ENCODE results near the gene EIF5B.

EIF5B gene

GRCh38 chr2:99403084-99403483, 65.9 kb downstream of the EIF5B start:
- in situ Hi-C loops (cut with HindIII; ENCODE audit: low pct_unique_long_range_greater_than_20kb, low sequenced_read_pairs), result no loop called here
- no peak for TF ChIP-seq JUND (IDR thresholded peaks at IDR 0.05; ENCODE audit: low read depth)
- DNase-seq (ENCODE audit: low read depth in 1 of 2, low spot score in 1 of 2), result no peak

GRCh38 chr2:99403524-99403923, 66.3 kb downstream of the EIF5B start:
- no peak for TF ChIP-seq JUND (IDR thresholded peaks at IDR 0.05; ENCODE audit: low read depth)
- no peak for DNase-seq (ENCODE audit: low read depth in 1 of 2, low spot score in 1 of 2)
- in situ Hi-C loops (cut with HindIII; ENCODE audit: low pct_unique_long_range_greater_than_20kb, low sequenced_read_pairs), result no loop called here

GRCh38 chr2:99404039-99404796, 67.0 kb downstream of the EIF5B start:
- no peak for TF ChIP-seq JUND (IDR thresholded peaks at IDR 0.05; ENCODE audit: low read depth)
- in situ Hi-C loops (cut with HindIII; ENCODE audit: low pct_unique_long_range_greater_than_20kb, low sequenced_read_pairs), result no loop called here
- peak; percentile 16 to 79 for DNase-seq (ENCODE audit: low read depth in 1 of 2, low spot score in 1 of 2)

GRCh38 chr2:99404797-99405669, 67.8 kb downstream of the EIF5B start:
- in situ Hi-C loops (cut with HindIII; ENCODE audit: low pct_unique_long_range_greater_than_20kb, low sequenced_read_pairs), result no loop called here
- no peak for DNase-seq (ENCODE audit: low read depth in 1 of 2, low spot score in 1 of 2)
- TF ChIP-seq JUND (IDR thresholded peaks at IDR 0.05; ENCODE audit: low read depth), result no peak

- no peak for TF ChIP-seq JUND (IDR thresholded peaks at IDR 0.05; ENCODE audit: low read depth)
- in situ Hi-C loops (cut with HindIII; ENCODE audit: low pct_unique_long_range_greater_than_20kb, low sequenced_read_pairs), result no loop called here
These were observed 68.9 kb downstream of the EIF5B start for GRCh38 chr2:99406137-99406536.

GRCh38 chr2:99410276-99410675, 73.1 kb downstream of the EIF5B start:
- no peak for DNase-seq (ENCODE audit: low read depth in 1 of 2, low spot score in 1 of 2)
- in situ Hi-C loops (cut with HindIII; ENCODE audit: low pct_unique_long_range_greater_than_20kb, low sequenced_read_pairs), result no loop called here
- TF ChIP-seq JUND (IDR thresholded peaks at IDR 0.05; ENCODE audit: low read depth), result no peak

More at GRCh38 chr2:99406137-99406536, 68.9 kb downstream of the EIF5B start:
- DNase-seq (ENCODE audit: low read depth in 1 of 2, low spot score in 1 of 2), result no peak

GRCh38 chr2:99414566-99414965, 77.4 kb downstream of the EIF5B start:
- TF ChIP-seq JUND (IDR thresholded peaks at IDR 0.05; ENCODE audit: low read depth), result no peak
- no peak for DNase-seq (ENCODE audit: low read depth in 1 of 2, low spot score in 1 of 2)
- in situ Hi-C loops (cut with HindIII; ENCODE audit: low pct_unique_long_range_greater_than_20kb, low sequenced_read_pairs), result no loop called here

DNA sequence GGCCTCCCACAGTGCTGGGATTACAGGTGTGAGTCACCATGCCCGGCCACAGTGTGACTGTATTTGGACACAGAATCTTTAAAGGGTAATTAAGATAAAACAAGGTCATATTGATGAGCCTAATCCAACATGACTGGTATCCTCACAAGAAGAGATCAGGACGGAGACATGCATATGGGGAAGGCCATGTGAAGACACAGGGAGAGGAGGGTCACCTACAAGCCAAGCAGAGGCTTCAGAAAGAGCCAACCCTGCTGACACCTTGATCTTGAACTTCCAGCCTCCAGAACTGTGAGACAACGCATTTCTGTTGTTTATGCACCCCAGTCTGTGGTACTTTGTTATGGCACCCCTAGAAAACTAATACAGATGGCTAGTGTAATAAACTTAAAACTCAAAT, 80.2 kb downstream of the EIF5B start:
- TF ChIP-seq JUND (IDR thresholded peaks at IDR 0.05; ENCODE audit: low read depth), result no peak
- in situ Hi-C loops (cut with HindIII; ENCODE audit: low pct_unique_long_range_greater_than_20kb, low sequenced_read_pairs), result no loop called here
- DNase-seq (ENCODE audit: low read depth in 1 of 2, low spot score in 1 of 2), result no peak

DNA sequence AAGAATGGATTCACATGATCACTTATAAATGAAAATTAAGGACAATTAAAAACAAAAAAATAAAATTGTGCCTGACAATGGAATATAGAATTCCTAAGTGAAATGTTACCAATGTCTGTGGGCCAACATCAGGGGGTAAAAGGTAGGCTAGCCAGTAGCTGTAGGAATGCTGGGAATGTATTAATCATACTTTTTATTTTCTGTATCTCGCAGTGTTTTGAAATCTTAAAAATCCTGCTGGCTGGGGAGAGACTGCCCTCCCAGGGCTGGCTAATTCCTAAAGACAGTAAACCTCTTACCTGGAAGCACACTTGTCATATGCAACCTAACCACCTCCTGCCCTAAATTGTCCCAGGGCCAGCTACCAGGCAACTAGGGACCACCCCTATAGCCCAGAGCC, 82.8 kb downstream of the EIF5B start:
- in situ Hi-C loops (cut with HindIII; ENCODE audit: low pct_unique_long_range_greater_than_20kb, low sequenced_read_pairs), result no loop called here
- no peak for DNase-seq (ENCODE audit: low read depth in 1 of 2, low spot score in 1 of 2)
- no peak for TF ChIP-seq JUND (IDR thresholded peaks at IDR 0.05; ENCODE audit: low read depth)

DNA sequence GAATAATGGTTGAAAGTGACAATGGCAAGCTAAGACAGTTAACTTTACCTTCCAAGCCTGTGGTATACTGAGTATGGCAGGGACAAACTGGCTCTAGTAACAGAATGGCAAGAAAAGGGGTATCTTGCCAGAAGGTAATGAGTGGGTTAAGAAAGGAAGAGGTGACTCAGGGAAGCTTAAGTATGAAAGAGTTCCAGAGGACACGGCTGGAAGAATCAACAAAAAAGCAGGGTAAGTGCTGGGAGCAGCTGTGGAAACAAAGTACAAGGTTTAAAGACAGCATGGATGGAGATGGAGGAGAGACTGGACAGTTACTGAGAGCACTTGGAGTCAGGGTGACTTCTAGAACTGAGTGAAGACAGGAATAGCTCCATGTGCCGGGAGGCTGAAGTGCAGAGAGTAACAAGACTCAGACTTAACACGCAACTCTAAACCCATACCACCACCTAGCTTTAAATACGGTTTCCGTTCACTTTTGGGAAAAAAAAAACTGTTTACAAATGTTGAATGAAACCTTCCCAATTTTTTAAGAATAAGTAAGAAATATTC, 83.6 kb downstream of the EIF5B start:
- DNase-seq (ENCODE audit: low read depth in 1 of 2, low spot score in 1 of 2), result no peak
- no peak for TF ChIP-seq JUND (IDR thresholded peaks at IDR 0.05; ENCODE audit: low read depth)
- in situ Hi-C loops (cut with HindIII; ENCODE audit: low pct_unique_long_range_greater_than_20kb, low sequenced_read_pairs), result no loop called here

DNA sequence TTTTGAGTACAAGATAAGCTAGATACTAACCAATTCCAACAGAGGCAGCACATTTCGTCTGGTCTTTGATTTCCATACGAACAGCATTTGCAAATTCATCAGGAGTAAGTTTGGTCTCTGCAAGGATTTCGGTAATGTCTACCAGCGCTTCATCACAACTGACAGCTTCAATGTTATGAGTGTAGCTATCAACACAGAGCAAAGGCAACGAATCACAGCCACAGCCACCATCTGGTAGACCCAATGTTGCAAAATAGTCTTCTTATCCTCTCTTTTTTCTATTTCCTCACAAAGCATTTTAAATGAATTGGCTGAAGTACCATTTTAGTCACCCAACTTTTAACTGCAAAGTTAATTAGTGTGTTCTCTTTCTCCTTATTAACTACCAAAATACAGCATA, 84.3 kb downstream of the EIF5B start:
- TF ChIP-seq JUND (IDR thresholded peaks at IDR 0.05; ENCODE audit: low read depth), result no peak
- in situ Hi-C loops (cut with HindIII; ENCODE audit: low pct_unique_long_range_greater_than_20kb, low sequenced_read_pairs), result no loop called here
- no peak for DNase-seq (ENCODE audit: low read depth in 1 of 2, low spot score in 1 of 2)

GRCh38 chr2:99422599-99422998, 85.4 kb downstream of the EIF5B start:
- in situ Hi-C loops (cut with HindIII; ENCODE audit: low pct_unique_long_range_greater_than_20kb, low sequenced_read_pairs), result no loop called here
- TF ChIP-seq JUND (IDR thresholded peaks at IDR 0.05; ENCODE audit: low read depth), result no peak
- no peak for DNase-seq (ENCODE audit: low read depth in 1 of 2, low spot score in 1 of 2)

GRCh38 chr2:99424371-99424770, 87.2 kb downstream of the EIF5B start:
- no peak for TF ChIP-seq JUND (IDR thresholded peaks at IDR 0.05; ENCODE audit: low read depth)
- in situ Hi-C loops (cut with HindIII; ENCODE audit: low pct_unique_long_range_greater_than_20kb, low sequenced_read_pairs), result no loop called here
- no peak for DNase-seq (ENCODE audit: low read depth in 1 of 2, low spot score in 1 of 2)

All from T47D (cell line).